H1 (cell line): ENCODE measurements around the gene ULK2. TPM values are rescaled to one million over a fixed set of nuclear protein-coding genes. Genes with fewer than 3 reads are reported as not detected.

ENCODE experiments used
- FOSL1 ChIP-seq: IDR thresholded peaks from 2 replicates; pipeline ENCODE4 v1.6.1; 2011; ENCODE audit warnings: mild to moderate bottlenecking, low read depth, low read length, moderate library complexity; ENCODE audit not compliant: insufficient read depth
- NRF1 ChIP-seq: IDR thresholded peaks from 2 replicates; pipeline ENCODE4 v1.6.1; 2011; ENCODE audit warnings: mild to moderate bottlenecking, low read depth, low read length, improper control_type of control experiment
- POU5F1 ChIP-seq: IDR thresholded peaks from 2 replicates; pipeline ENCODE4 v1.6.1; 2011; ENCODE audit warnings: low read depth, mild to moderate bottlenecking, low read length, moderate library complexity
- SP1 ChIP-seq: IDR thresholded peaks from 2 replicates; pipeline ENCODE4 v1.6.1; 2011; ENCODE audit warnings: low read depth, low read length
- YY1 ChIP-seq: IDR thresholded peaks from 2 replicates; pipeline ENCODE4 v1.6.1; 2011; ENCODE audit warnings: low read depth, mild to moderate bottlenecking, low read length
- polyA plus RNA-seq, 7 experiments: library from polyadenylated mRNA; depleted of rRNA in 3 of 7; stranded (reverse) in 5 of 7; unstranded in 2 of 7; fragments of >200 nt in 5 of 7; fragments of 200-250 nt in 2 of 7; gene quantifications; 1 replicate in 5 of 7; 2 replicates in 1 of 7; 4 replicates in 1 of 7; pipeline versions ENCODE4 v1.2.1 to v1.2.3, GENCODE V29; 2011 to 2013; ENCODE audit warnings: missing spikeins in 2 of 7, mixed read lengths in 2 of 7
- total RNA-seq: library from RNA; stranded (reverse); fragmentation: NEBNext Ultra II Directional; extraction: Animal tissue kit (Norgen Biotek cat#: 25700); gene quantifications from 2 replicates; pipeline ENCODE4 v1.2.1, GENCODE V29; 2021
- TF ChIP-seq, protein P1 (sequence below), 3 experiments: IDR thresholded peaks; 1 replicate in 2 of 3; 2 replicates in 1 of 3; pipeline versions ENCODE4 v1.5.1 to v1.6.1; 2011; ENCODE audit warnings: low read length in 3 of 3, mild to moderate bottlenecking in 3 of 3, inconsistent platforms in 2 of 3, low read depth in 1 of 3, moderate library complexity in 1 of 3; ENCODE audit not compliant: insufficient read depth in 1 of 3; ENCODE audit errors: control extremely low read depth in 1 of 3

The ULK2 gene
- total and polyA plus RNA-seq, 2 of the 8 experiments (the other 6 are each of a cell fraction or from before 2014, with no cell fraction given) = 5.3 to 9.8 TPM

DNA sequence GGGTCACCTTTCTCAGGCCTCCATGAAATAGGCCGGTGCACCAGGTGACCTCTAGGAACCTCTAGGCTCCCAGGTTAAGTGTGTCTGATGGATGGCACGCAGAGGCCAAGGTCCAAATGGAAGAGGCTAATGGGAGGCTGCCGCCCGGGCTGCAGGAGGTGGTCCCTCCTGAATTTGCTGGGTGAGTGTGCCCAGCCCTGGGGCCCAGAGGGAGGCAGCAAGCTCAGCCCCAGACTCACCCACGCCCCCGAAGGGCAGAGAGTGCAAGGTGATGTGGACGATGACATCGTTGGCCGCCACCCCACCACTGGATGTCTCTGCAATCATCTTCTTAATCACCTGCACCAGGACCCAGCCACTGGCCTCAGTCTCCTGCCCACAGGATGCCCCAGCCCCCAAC is 129.0 kb downstream of the ULK2 start (continued):
- TF ChIP-seq, protein P1, sequence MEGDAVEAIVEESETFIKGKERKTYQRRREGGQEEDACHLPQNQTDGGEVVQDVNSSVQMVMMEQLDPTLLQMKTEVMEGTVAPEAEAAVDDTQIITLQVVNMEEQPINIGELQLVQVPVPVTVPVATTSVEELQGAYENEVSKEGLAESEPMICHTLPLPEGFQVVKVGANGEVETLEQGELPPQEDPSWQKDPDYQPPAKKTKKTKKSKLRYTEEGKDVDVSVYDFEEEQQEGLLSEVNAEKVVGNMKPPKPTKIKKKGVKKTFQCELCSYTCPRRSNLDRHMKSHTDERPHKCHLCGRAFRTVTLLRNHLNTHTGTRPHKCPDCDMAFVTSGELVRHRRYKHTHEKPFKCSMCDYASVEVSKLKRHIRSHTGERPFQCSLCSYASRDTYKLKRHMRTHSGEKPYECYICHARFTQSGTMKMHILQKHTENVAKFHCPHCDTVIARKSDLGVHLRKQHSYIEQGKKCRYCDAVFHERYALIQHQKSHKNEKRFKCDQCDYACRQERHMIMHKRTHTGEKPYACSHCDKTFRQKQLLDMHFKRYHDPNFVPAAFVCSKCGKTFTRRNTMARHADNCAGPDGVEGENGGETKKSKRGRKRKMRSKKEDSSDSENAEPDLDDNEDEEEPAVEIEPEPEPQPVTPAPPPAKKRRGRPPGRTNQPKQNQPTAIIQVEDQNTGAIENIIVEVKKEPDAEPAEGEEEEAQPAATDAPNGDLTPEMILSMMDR (IDR thresholded peaks at IDR 0.05; ENCODE audit: control extremely low read depth in 1 of 3, insufficient read depth in 1 of 3, low read depth in 1 of 3, low read length in 3 of 3) = no peak
- TF ChIP-seq FOSL1 (no peak), NRF1 (no peak), POU5F1 (no peak), SP1 (no peak), YY1 (no peak)
